SJCRH30 (cell line): ENCODE results near the gene CHD5. TPM values are rescaled to one million over a fixed set of nuclear protein-coding genes. Genes with fewer than 3 reads are reported as not detected.
A peak's percentile ranks its signal among the peaks of the same experiment; 100 is the strongest.

Experiments
- DNase-seq, 2 experiments: peaks; one replicate each; pipeline ENCODE4 v3.0.0-alpha.2; 2015 to 2020
- H3K27ac ChIP-seq: fragments of 250-450 bp; sonication (Bioruptor Pico); 2 replicates; pipeline ENCODE4 v1.5.1; 2020; ENCODE audit warnings: mild to moderate bottlenecking, moderate library complexity
- H3K27me3 ChIP-seq: fragments of 250-450 bp; sonication (Bioruptor Pico); 2 replicates; pipeline ENCODE4 v1.5.1; 2020; ENCODE audit warnings: mild to moderate bottlenecking, moderate library complexity
- H3K36me3 ChIP-seq: fragments of 250-450 bp; sonication (Bioruptor Pico); 2 replicates; pipeline ENCODE4 v1.5.1; 2020; ENCODE audit warnings: mild to moderate bottlenecking, moderate library complexity
- H3K4me1 ChIP-seq: fragments of 250-450 bp; sonication (Bioruptor Pico); 2 replicates; pipeline ENCODE4 v1.5.1; 2020; ENCODE audit warnings: mild to moderate bottlenecking, moderate library complexity
- H3K4me3 ChIP-seq: fragments of 250-450 bp; sonication (Bioruptor Pico); 2 replicates; pipeline ENCODE4 v1.5.1; 2020; ENCODE audit warnings: mild to moderate bottlenecking, moderate library complexity
- H3K9me3 ChIP-seq: fragments of 250-450 bp; sonication (Bioruptor Pico); replicated peaks from 2 replicates; pipeline ENCODE4 v1.5.1; 2020; ENCODE audit warnings: mild to moderate bottlenecking, moderate library complexity
- total RNA-seq: library from RNA; depleted of rRNA; stranded (reverse); fragments of >200 nt; shearing (Covaris generic); gene quantifications from 2 replicates; pipeline ENCODE4 v1.2.3, GENCODE V29; 2014

CHD5 gene
- total RNA-seq, 1 experiment from 2014 or later = 0.06 TPM

GRCh38 chr1:6162341-6162740, 17.8 kb downstream of the CHD5 start:
- no peak for DNase-seq
- Histone ChIP-seq H3K27me3 (peaks cover 52% of the 10 kb centered on the region), H3K4me3 (no peak overlapping the region), H3K27ac (no peak overlapping the region), H3K9me3 (no peaks in the 10 kb centered on the region), H3K36me3 (no peaks in the 10 kb centered on the region), H3K4me1 (peaks cover 6% of the 10 kb centered on the region; the same call in 1 of the 2 replicates)

DNA sequence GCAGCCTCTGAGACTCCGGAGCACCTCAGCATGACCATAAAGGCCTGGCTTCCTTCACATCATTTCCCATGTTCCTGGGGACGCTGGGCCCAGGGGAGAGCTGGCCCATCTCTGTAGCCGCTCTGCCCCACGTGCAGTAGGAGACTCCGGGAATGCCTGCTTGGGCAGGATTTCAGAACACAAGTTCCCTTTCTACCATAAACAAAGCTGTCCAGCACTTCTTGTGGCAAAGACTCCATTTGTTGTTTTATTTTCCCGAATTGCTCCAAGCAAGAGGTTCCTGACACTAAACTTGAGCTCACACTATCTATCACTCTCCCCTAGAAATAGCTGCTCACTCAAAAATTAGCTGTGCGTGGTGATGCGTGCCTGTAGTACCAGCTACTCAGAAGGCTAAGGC, 21.9 kb downstream of the CHD5 start:
- DNase-seq = no peak
- Histone ChIP-seq H3K4me3 (no peak overlapping the region), H3K9me3 (no peaks in the 10 kb centered on the region), H3K27ac (no peak overlapping the region), H3K36me3 (no peaks in the 10 kb centered on the region), H3K4me1 (peaks cover 9% of the 10 kb centered on the region; the same call in 1 of the 2 replicates), H3K27me3 (peaks cover 35% of the 10 kb centered on the region)

- no peaks in the 10 kb centered on the region for H3K9me3 ChIP-seq
Measured at GRCh38 chr1:6157528-6158174, 22.5 kb downstream of the CHD5 start.

DNA sequence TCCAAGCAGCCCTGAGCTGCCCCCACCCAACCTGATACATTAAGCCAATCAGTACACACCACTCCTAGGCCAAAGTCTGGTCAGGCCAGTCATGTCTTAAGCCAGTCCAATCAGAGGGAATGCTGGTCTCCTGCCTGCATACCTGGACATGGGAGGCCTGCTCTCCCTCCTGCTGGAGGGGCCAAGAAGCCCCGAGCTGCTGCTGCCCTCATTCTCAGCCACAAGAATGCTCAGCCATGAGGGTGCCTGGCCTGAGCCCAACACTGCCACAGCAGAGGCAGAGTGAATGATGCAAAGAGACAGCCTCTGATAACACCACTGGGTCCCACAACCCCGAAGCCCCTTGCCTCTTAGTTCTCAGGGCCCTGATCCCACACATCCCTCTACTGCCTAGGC, 23.0 kb downstream of the CHD5 start:
- Histone ChIP-seq H3K4me1 (peaks cover 9% of the 10 kb centered on the region; the same call in 1 of the 2 replicates), H3K27ac (no peak overlapping the region), H3K36me3 (no peaks in the 10 kb centered on the region), H3K9me3 (no peaks in the 10 kb centered on the region), H3K27me3 (peaks cover 39% of the 10 kb centered on the region), H3K4me3 (no peak overlapping the region)
- no peak for DNase-seq

More at GRCh38 chr1:6157528-6158174, 22.5 kb downstream of the CHD5 start:
- peaks cover 36% of the 10 kb centered on the region for H3K27me3 ChIP-seq
- DNase-seq = peak in 1 of 2 experiments; percentile 15
- peaks cover 9% of the 10 kb centered on the region; the same call in 1 of the 2 replicates for H3K4me1 ChIP-seq
- no peak overlapping the region for H3K4me3 ChIP-seq
- no peak overlapping the region for H3K27ac ChIP-seq
- no peaks in the 10 kb centered on the region for H3K36me3 ChIP-seq

- H3K9me3 ChIP-seq = peaks cover 4% of the 10 kb centered on the region; the same call in 1 of the 2 replicates
- H3K4me1 ChIP-seq = peaks cover 9% of the 10 kb centered on the region; the same call in 1 of the 2 replicates
- no peak for DNase-seq
- no peaks in the 10 kb centered on the region for H3K36me3 ChIP-seq
- peaks cover 48% of the 10 kb centered on the region for H3K27me3 ChIP-seq
- no peak overlapping the region for H3K4me3 ChIP-seq
- no peak overlapping the region for H3K27ac ChIP-seq
Measured at GRCh38 chr1:6154525-6155319, 25.4 kb downstream of the CHD5 start.

- Histone ChIP-seq H3K9me3 (peaks cover 9% of the 10 kb centered on the region; the same call in 1 of the 2 replicates), H3K27me3 (peaks cover 47% of the 10 kb centered on the region), H3K4me1 (peaks cover 7% of the 10 kb centered on the region; the same call in 1 of the 2 replicates), H3K4me3 (no peak overlapping the region), H3K27ac (no peak overlapping the region), H3K36me3 (no peaks in the 10 kb centered on the region)
- DNase-seq = no peak
Measured at GRCh38 chr1:6152882-6153281, 27.2 kb downstream of the CHD5 start.

GRCh38 chr1:6152181-6152580, 27.9 kb downstream of the CHD5 start:
- H3K9me3 ChIP-seq = peaks cover 9% of the 10 kb centered on the region; the same call in 1 of the 2 replicates
- H3K4me3 ChIP-seq = no peak overlapping the region
- no peak overlapping the region for H3K27ac ChIP-seq
- no peak for DNase-seq
- H3K4me1 ChIP-seq = peaks cover 2% of the 10 kb centered on the region; the same call in 1 of the 2 replicates
- H3K36me3 ChIP-seq = no peaks in the 10 kb centered on the region
- peaks cover 43% of the 10 kb centered on the region for H3K27me3 ChIP-seq

- H3K4me3 ChIP-seq = no peak overlapping the region
- H3K9me3 ChIP-seq = peaks cover 9% of the 10 kb centered on the region; the same call in 1 of the 2 replicates
- peaks cover 35% of the 10 kb centered on the region for H3K27me3 ChIP-seq
- no peaks in the 10 kb centered on the region for H3K36me3 ChIP-seq
- DNase-seq = no peak
- H3K4me1 ChIP-seq = no peaks in the 10 kb centered on the region
- no peak overlapping the region for H3K27ac ChIP-seq
Measured at GRCh38 chr1:6151291-6151822, 28.8 kb downstream of the CHD5 start.

DNA sequence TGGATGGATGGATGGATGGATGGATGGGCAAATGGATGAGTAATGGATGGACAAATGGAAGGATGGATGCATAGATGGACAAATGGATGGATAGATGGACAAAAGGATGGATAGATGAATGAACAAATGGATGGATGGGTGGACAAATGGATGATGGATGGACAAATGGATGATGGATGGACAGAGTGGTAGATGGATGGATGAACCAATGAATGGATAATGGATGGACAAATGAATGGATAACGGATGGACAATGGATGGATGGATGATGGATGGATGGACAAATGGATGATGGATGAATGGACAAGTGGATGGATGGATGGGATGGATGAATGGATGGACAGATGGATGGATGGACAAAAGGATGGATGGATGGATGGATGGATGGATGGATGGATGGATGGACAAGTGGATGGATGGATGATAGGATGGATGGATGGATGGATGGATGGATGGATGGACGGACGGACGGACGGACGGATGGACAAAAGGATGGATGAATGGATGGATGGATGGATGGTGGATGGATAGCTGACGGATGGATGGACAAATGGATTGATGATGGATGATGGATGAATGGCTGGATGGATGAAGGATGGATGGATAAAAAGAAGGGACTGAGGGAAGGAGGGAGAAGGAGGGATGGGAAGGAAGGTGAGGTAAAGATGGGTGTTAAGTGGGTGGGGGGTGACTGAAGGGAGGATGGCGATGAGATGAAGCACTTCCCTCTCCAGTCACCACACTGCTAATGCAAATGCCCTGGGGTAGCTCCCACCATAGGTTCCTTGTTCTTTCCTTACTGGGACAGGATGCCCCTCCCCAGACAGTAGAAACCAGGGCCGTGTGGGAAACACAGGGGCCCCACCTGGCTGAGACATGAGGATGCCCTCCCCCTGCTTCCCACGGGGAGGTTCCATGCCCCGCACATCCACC, 29.8 kb downstream of the CHD5 start:
- Histone ChIP-seq H3K36me3 (no peaks in the 10 kb centered on the region), H3K27ac (no peak overlapping the region), H3K4me3 (no peak overlapping the region), H3K4me1 (no peaks in the 10 kb centered on the region), H3K27me3 (peaks cover 44% of the 10 kb centered on the region), H3K9me3 (peaks cover 9% of the 10 kb centered on the region; the same call in 1 of the 2 replicates)
- DNase-seq = no peak

- Histone ChIP-seq H3K4me3 (no peak overlapping the region), H3K4me1 (no peaks in the 10 kb centered on the region), H3K36me3 (no peaks in the 10 kb centered on the region), H3K27ac (no peak overlapping the region), H3K9me3 (peaks cover 9% of the 10 kb centered on the region; the same call in 1 of the 2 replicates), H3K27me3 (peaks cover 50% of the 10 kb centered on the region)
- no peak for DNase-seq
Measured at GRCh38 chr1:6149597-6149996, 30.5 kb downstream of the CHD5 start.

- no peak for DNase-seq
- peaks cover 50% of the 10 kb centered on the region for H3K27me3 ChIP-seq
- H3K9me3 ChIP-seq = peaks cover 9% of the 10 kb centered on the region; the same call in 1 of the 2 replicates
- no peaks in the 10 kb centered on the region for H3K4me1 ChIP-seq
- H3K27ac ChIP-seq = no peak overlapping the region
- H3K36me3 ChIP-seq = no peaks in the 10 kb centered on the region
- no peak overlapping the region for H3K4me3 ChIP-seq
Measured at GRCh38 chr1:6148497-6149241, 31.5 kb downstream of the CHD5 start.

DNA sequence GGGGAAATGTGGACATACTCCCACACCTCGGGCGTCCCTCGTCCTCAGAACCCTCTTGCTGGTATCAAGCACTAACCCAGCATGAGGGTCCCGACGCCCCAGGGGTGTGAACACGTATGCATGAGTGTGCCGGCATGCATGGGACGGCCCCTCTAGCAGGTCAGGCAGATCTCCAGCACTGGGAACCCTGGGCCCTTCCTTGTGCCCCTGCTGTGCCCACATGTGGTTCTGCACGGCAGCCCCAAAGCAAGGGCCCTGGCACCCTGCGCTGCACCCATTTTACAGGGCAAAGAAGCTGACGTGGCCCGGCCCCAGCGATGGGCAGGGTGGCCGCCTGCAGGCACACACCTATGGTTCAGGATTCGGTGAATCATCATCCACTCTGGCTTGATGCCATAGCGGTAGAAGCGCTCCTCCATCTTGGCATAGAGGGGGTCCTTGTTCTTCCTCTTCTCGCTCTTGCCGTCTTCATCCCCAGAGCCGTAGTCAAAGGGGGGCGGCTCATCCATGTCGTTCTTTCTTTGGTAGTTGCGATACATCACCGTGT, 34.2 kb downstream of the CHD5 start:
- Histone ChIP-seq H3K27me3 (peaks cover 36% of the 10 kb centered on the region), H3K4me3 (no peak overlapping the region), H3K4me1 (no peaks in the 10 kb centered on the region), H3K27ac (no peak overlapping the region), H3K36me3 (no peaks in the 10 kb centered on the region), H3K9me3 (peaks cover 9% of the 10 kb centered on the region; the same call in 1 of the 2 replicates)
- DNase-seq = no peak

DNA sequence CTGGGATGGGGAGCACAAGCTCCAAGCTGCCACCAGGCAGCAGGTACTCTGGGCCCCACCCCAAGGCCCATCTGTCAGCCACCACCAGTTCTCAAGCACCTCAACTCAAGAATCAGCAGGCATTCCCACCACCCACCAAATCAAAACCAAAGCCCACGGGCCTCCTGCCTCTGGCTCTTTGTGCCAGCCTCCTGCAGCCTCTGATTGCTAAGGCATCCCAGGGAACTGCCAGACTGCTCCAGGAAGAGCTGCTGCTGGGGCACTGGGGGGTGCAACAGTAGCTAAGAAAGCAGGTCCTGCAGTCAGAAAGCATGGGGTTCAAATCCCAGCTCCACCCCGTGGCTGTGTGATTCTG, 34.7 kb downstream of the CHD5 start:
- Histone ChIP-seq H3K27me3 (peaks cover 38% of the 10 kb centered on the region), H3K4me1 (no peaks in the 10 kb centered on the region)

More for the DNA sequence above, 34.7 kb downstream of the CHD5 start:
- DNase-seq = no peak
- Histone ChIP-seq H3K36me3 (no peaks in the 10 kb centered on the region), H3K9me3 (peaks cover 9% of the 10 kb centered on the region; the same call in 1 of the 2 replicates), H3K4me3 (no peak overlapping the region), H3K27ac (no peak overlapping the region)
